ENCODE data around the gene NLRP3.

Gene NLRP3

DNA sequence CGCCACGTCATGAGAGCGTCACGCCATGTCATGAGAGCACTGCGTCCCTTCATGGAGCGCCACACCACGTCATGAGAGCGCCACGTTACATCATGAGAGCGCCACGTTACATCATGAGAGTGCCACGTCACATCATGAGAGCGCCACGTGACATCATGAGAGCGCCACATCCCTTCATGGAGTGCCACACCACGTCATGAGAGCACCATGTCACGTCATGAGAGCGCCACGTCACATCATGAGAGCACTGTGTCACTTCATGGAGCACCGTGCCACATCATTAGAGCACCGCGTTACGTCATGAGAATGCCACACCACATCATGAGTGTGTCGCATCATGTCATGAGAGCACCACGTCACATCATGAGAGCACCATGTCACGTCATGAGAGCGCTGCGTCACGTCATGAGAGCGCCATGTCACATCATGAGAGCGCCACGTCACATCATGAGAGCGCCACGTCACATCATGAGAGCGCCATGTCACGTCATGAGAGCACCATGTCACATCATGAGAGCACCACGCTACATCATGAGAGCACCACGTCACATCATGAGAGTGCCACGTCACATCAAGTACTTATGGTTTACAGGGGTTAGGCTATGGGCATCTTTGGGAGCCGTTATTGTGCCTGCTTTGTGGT, 9.8 kb upstream of the NLRP3 start:
- H3K9me3 Mint-ChIP-seq: no peaks in the 10 kb centered on the region
- H3K27me3 Mint-ChIP-seq: no peaks in the 10 kb centered on the region
- H3K4me3 Mint-ChIP-seq: no peak overlapping the region
- no peak overlapping the region for H3K27ac Mint-ChIP-seq
- H3K4me1 Mint-ChIP-seq: peaks cover 26% of the 10 kb centered on the region
- DNase-seq (ENCODE audit: low spot score in 2 of 2) (no peak), ATAC-seq (ENCODE audit: low read depth) (no peak)
- H3K36me3 Mint-ChIP-seq: no peaks in the 10 kb centered on the region

DNA sequence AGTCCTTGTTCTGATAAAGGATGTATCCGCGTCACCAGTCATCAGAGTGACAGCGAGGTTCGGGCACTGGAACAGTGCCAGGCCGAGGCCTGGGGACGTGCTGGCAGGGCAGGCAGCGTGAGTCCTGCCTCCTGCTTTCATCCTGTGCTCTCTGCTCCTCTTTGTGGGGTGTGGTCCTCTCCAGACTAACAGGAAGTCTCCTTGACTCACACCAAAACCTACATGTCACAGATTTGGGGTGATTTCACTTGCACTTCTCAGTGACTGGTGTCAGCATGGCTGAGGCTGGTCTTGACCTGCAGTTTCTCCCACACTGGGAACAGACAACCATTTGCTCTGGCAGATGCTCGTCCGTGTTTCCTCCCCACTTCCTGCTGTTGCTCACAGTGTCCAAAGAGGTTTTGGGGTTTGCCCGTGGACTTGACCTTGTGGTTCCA, 8.8 kb upstream of the NLRP3 start:
- no peak for DNase-seq (ENCODE audit: low spot score in 2 of 2)
- Mint-ChIP-seq H3K27me3 (no peaks in the 10 kb centered on the region), H3K36me3 (no peaks in the 10 kb centered on the region), H3K9me3 (no peaks in the 10 kb centered on the region), H3K4me1 (peaks cover 24% of the 10 kb centered on the region), H3K4me3 (no peak overlapping the region), H3K27ac (no peak overlapping the region)
- peak; percentile 21 for ATAC-seq (ENCODE audit: low read depth)

DNA sequence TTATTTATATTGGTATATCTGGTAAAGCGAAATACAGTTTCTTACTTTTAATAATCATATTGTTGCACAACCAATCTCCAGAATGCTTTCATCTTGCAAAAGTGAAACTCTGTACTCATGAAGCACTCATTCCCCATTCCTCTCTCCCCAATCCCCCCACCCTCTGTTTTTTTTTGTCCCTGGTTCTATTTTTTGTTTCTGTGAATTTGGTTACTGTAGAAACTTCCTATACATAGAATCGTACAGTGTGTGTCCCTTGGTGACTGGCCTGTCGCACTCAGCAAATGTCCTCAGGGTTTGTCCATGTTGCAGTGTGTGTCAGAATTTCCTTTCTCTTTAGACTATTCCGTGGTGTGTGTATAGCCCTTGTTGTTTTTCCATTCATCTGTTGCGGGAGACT, 7.9 kb upstream of the NLRP3 start:
- Mint-ChIP-seq H3K9me3 (no peaks in the 10 kb centered on the region), H3K36me3 (no peaks in the 10 kb centered on the region), H3K27me3 (no peaks in the 10 kb centered on the region), H3K27ac (peak overlapping the region; percentile 73), H3K4me3 (peak overlapping the region; percentile 64), H3K4me1 (peaks cover 24% of the 10 kb centered on the region)
- no peak for ATAC-seq (ENCODE audit: low read depth)
- no peak for DNase-seq (ENCODE audit: low spot score in 2 of 2)

DNA sequence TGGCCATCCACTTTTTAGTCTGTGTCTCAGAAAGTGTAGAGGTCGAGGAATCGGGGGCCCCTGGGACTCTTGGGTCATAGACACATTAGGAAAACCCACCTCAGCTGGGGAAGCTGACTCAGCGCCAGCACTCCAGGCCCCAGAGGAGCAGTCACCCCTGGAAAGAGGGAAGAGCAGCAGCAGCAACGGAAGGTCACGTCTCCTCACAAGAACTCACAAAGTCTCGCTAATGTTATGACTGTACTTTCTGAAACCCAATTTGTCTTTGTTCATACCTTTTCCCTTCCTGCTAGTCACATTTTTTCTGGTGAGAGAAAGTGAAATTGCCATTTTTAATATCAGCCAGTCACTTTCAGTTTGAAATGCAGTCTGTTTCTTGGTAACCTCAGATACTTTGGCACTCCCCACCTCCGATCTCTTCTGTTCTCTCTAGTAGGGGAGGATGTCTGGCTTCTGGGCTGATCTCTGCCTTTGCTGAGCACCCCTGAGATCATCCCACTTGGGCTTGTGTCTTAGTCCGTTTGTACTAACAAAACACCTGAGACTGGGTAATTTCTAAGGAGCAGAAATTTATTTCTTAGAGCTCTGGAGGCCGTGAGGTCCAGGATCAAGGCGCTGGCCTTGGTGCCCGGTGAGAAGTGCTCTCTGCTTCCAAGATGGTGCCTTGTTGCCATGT, 6.0 kb upstream of the NLRP3 start:
- Mint-ChIP-seq H3K9me3 (no peaks in the 10 kb centered on the region), H3K4me1 (peaks cover 24% of the 10 kb centered on the region), H3K27ac (peak overlapping the region; percentile 26), H3K27me3 (no peaks in the 10 kb centered on the region), H3K4me3 (peak overlapping the region; percentile 75), H3K36me3 (no peaks in the 10 kb centered on the region)
- ATAC-seq (ENCODE audit: low read depth) (peak; percentile 53), DNase-seq (ENCODE audit: low spot score in 2 of 2) (no peak)

DNA sequence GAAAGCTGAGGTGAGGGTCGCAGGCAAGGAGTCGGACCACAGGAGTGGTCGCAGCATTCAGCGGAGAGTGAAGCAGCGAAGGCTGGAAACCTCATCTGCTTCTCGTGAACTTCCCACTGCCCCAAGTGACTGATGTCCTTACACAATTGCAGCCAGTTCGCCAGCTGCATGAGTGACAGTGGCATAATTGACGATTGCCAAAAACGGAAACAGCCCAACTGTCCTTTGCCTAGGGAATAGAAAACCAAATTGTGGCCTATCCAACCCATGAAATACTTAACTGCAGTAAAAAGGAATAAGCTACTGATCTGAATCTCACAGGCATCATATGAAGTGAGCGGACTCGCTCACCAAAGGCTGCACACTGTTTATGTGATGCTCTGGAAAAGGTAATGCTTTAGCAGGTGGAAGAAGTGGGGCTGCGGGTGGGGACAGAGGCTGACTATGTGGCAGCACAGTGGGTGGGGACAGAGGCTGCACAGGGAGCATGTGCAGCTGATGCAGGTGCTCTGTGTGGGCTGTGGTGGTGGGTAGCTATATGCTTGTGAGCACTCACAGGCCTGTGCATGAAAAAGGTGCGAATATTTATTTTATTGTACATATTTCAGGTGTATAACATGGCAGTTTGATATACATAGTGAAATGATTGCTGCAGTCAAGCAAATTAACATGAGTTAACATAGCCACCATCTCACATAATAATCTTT, 4.2 kb upstream of the NLRP3 start:
- H3K4me3 Mint-ChIP-seq: no peak overlapping the region
- no peaks in the 10 kb centered on the region for H3K9me3 Mint-ChIP-seq
- H3K27me3 Mint-ChIP-seq: peaks cover under 1% of the 10 kb centered on the region
- DNase-seq (ENCODE audit: low spot score in 2 of 2): no peak
- no peaks in the 10 kb centered on the region for H3K36me3 Mint-ChIP-seq
- H3K4me1 Mint-ChIP-seq: peaks cover 38% of the 10 kb centered on the region
- no peak overlapping the region for H3K27ac Mint-ChIP-seq
- ATAC-seq (ENCODE audit: low read depth): no peak

DNA sequence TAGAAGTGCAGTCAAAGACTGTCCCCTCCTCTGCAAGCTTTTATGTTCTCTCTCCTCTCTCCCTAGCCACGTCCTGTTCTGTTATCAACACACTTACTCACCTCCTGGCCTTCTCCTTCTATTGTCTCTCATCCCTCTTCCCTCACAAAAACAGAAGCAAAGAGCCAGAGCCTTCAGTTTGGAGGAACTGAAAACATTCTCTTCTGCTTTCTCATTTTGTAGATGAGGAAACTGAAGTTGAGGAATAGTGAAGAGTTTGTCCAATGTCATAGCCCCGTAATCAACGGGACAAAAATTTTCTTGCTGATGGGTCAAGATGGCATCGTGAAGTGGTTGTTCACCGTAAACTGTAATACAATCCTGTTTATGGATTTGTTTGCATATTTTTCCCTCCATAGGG, 1.9 kb downstream of the NLRP3 start:
- no peaks in the 10 kb centered on the region for H3K9me3 Mint-ChIP-seq
- H3K4me3 Mint-ChIP-seq: no peak overlapping the region
- H3K27ac Mint-ChIP-seq: peak overlapping the region; percentile 14
- H3K27me3 Mint-ChIP-seq: peaks cover 2% of the 10 kb centered on the region
- DNase-seq (ENCODE audit: low spot score in 2 of 2) (no peak), ATAC-seq (ENCODE audit: low read depth) (no peak)
- peaks cover 23% of the 10 kb centered on the region for H3K4me1 Mint-ChIP-seq
- no peaks in the 10 kb centered on the region for H3K36me3 Mint-ChIP-seq

DNA sequence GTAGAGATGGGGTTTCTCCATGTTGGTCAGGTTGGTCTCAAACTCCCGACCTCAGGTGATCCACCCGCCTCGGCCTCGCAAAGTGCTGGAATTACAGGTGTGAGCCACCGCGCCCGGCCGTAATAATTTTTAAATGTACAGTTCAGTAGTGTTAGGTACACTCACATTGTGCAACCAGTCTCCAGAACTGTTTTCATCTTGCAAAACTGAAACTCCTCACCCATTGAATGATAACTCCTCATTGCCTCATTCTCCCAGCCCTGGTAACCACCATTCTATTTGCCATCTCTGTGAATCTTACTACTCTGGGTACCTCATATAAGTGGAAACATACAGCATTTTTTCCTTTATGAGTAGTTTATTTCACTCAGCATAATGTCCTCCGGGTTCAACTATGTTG, 3.4 kb downstream of the NLRP3 start:
- no peak for ATAC-seq (ENCODE audit: low read depth)
- DNase-seq (ENCODE audit: low spot score in 2 of 2): no peak
- peaks cover 23% of the 10 kb centered on the region for H3K4me1 Mint-ChIP-seq
- no peak overlapping the region for H3K4me3 Mint-ChIP-seq
- no peak overlapping the region for H3K27ac Mint-ChIP-seq
- H3K27me3 Mint-ChIP-seq: peaks cover 2% of the 10 kb centered on the region
- H3K36me3 Mint-ChIP-seq: peaks cover 7% of the 10 kb centered on the region
- no peaks in the 10 kb centered on the region for H3K9me3 Mint-ChIP-seq

DNA sequence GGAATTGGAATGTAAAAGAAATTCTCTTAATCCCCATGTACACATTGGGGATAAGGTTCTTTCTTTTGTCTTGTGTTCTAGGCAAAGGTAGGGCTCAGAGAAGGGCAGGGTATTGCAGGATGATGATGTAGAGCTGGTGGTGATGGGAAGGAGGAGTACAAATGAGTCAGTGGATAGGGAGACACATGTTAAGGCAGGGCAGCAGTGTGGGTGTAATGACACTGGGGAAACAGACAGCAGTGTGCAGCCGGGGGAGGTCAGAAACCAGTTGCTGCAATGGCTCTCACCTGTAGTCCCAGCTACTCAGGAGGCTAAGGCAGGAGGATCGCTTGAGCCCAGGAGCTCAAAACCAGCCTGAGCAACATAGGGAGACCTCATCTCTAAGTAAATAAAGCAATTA, 5.1 kb downstream of the NLRP3 start:
- H3K36me3 Mint-ChIP-seq: peaks cover 13% of the 10 kb centered on the region
- H3K9me3 Mint-ChIP-seq: no peaks in the 10 kb centered on the region
- DNase-seq (ENCODE audit: low spot score in 2 of 2): no peak
- peaks cover 2% of the 10 kb centered on the region for H3K27me3 Mint-ChIP-seq
- H3K4me1 Mint-ChIP-seq: peaks cover 16% of the 10 kb centered on the region
- no peak for ATAC-seq (ENCODE audit: low read depth)
- no peak overlapping the region for H3K4me3 Mint-ChIP-seq
- H3K27ac Mint-ChIP-seq: no peak overlapping the region

DNA sequence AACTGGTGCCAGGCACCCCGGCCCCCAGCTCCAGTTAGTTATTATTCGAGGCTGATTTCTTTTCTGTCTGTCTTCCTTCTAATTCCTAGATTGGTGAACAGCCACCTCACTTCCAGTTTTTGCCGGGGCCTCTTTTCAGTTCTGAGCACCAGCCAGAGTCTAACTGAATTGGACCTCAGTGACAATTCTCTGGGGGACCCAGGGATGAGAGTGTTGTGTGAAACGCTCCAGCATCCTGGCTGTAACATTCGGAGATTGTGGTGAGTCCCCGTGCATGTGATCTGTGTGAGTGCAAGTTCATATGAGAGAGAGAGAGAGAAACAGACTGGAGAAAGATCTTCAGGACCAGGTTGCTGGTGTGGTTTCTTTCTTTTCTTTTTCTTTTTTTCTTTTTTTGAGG, 13.5 kb downstream of the NLRP3 start:
- no peaks in the 10 kb centered on the region for H3K27me3 Mint-ChIP-seq
- DNase-seq (ENCODE audit: low spot score in 2 of 2) (no peak), ATAC-seq (ENCODE audit: low read depth) (no peak)
- no peaks in the 10 kb centered on the region for H3K9me3 Mint-ChIP-seq
- no peak overlapping the region for H3K27ac Mint-ChIP-seq
- no peak overlapping the region for H3K4me3 Mint-ChIP-seq
- H3K36me3 Mint-ChIP-seq: peaks cover 6% of the 10 kb centered on the region
- peaks cover 3% of the 10 kb centered on the region for H3K4me1 Mint-ChIP-seq

DNA sequence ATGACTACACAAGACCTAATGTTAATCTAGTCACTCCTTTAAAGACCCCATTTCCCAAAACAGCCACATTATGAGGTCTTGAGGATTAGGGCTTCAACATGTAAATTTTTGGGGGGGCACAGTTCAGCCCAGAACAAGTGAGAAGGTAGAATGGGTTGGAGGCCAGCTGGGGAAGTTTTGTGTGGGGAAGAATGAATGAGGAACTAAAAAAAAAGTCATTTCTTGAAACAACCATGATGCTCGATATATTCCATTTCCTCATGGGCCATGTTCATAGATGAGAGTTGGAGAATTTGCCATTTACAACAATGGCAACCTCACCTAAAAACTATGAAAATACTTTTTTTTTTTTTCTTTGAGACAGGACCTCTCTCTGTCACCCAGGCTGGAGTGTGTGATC, 14.5 kb downstream of the NLRP3 start:
- peaks cover 3% of the 10 kb centered on the region for H3K36me3 Mint-ChIP-seq
- no peaks in the 10 kb centered on the region for H3K9me3 Mint-ChIP-seq
- H3K27ac Mint-ChIP-seq: no peak overlapping the region
- ATAC-seq (ENCODE audit: low read depth) (peak; percentile 70), DNase-seq (ENCODE audit: low spot score in 2 of 2) (no peak)
- H3K27me3 Mint-ChIP-seq: no peaks in the 10 kb centered on the region
- no peak overlapping the region for H3K4me3 Mint-ChIP-seq
- peaks cover 6% of the 10 kb centered on the region for H3K4me1 Mint-ChIP-seq

DNA sequence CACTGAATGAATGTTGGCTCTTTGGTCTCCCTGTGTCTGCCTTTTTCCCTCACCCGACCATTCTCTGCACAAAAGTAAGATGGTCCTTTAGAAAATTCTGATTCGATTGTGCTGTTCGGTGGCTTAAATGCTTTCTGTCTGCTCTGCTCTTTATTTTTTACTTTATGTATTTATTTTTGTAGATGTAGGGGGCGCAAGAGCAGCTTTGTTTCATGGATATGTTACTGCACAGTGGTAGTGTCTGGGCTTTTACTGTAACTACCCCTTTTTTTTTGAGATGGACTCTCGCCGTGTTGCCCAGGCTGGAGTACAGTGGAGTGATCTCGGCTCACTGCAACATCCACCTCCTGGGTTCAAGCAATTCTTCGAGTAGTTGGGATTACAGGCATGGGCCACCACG, 15.7 kb downstream of the NLRP3 start:
- Mint-ChIP-seq H3K9me3 (no peaks in the 10 kb centered on the region), H3K27ac (no peak overlapping the region), H3K27me3 (no peaks in the 10 kb centered on the region), H3K36me3 (no peaks in the 10 kb centered on the region), H3K4me1 (peaks cover 11% of the 10 kb centered on the region), H3K4me3 (no peak overlapping the region)
- ATAC-seq (ENCODE audit: low read depth) (no peak), DNase-seq (ENCODE audit: low spot score in 2 of 2) (no peak)

DNA sequence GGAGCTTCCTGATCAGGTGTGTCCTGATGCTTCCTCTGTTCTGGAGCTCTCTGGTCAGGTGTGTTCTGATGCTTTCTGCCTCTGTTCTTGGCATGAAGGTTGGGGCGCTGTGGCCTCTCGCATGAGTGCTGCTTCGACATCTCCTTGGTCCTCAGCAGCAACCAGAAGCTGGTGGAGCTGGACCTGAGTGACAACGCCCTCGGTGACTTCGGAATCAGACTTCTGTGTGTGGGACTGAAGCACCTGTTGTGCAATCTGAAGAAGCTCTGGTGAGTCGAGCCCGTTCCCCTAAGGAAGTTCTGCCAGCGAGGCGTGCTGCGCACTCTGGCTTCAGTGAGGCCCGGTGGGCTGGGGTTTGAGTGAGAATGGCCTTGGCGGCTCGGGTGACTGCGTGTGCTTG, 18.0 kb downstream of the NLRP3 start:
- H3K27me3 Mint-ChIP-seq: no peaks in the 10 kb centered on the region
- DNase-seq (ENCODE audit: low spot score in 2 of 2) (no peak), ATAC-seq (ENCODE audit: low read depth) (no peak)
- H3K36me3 Mint-ChIP-seq: no peaks in the 10 kb centered on the region
- peaks cover 22% of the 10 kb centered on the region for H3K4me1 Mint-ChIP-seq
- H3K4me3 Mint-ChIP-seq: no peak overlapping the region
- no peak overlapping the region for H3K27ac Mint-ChIP-seq
- no peaks in the 10 kb centered on the region for H3K9me3 Mint-ChIP-seq

DNA sequence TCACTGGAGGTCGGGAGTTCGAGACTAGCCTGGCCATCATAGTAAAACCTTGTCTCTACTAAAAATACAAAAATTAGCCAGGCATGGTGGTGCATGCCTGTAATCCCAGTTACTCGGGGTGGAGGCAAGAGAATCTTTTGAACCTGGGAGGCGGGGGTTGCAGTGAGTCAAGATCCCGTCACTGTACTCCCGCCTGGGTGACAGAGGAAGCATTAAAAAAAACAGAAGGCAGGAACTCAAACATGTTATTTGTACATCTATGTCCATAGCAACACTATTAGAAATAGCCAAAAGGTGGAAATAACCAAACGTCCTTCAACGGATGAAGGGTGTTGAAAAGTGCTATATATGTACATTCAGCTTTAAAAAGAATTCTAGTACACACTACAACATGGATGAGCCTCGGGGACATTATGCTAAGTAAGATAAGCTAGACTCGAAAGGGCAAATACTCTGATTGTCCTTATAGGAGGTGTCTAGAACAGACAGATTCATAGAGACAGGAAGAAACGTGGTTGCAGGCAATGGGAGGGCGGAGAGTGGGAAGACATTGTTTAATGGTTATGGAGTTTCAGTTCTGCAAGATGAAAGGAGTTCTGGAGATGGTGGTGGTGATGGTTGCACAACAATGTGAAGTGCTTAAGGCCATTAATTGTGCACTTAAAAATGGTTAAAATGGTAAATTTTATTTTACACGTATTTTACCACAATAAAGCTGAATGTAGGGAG, 19.2 kb downstream of the NLRP3 start:
- Mint-ChIP-seq H3K27me3 (no peaks in the 10 kb centered on the region), H3K27ac (no peak overlapping the region), H3K36me3 (no peaks in the 10 kb centered on the region), H3K4me3 (no peak overlapping the region), H3K9me3 (peaks cover 2% of the 10 kb centered on the region), H3K4me1 (peaks cover 28% of the 10 kb centered on the region)
- ATAC-seq (ENCODE audit: low read depth) (no peak), DNase-seq (ENCODE audit: low spot score in 2 of 2) (no peak)

DNA sequence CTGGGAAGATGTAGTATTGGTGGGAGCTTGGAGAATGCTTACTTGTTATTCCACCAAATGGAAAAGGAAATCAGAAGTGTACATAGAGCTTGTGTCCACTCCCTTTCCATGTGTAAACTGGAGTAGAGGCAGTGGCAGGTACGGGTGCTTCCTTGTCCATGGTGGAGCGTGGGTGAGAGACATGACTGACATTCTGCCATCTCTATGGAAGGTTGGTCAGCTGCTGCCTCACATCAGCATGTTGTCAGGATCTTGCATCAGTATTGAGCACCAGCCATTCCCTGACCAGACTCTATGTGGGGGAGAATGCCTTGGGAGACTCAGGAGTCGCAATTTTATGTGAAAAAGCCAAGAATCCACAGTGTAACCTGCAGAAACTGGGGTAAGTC, 19.8 kb downstream of the NLRP3 start:
- H3K36me3 Mint-ChIP-seq: no peaks in the 10 kb centered on the region
- peaks cover 31% of the 10 kb centered on the region for H3K4me1 Mint-ChIP-seq
- H3K27ac Mint-ChIP-seq: no peak overlapping the region
- DNase-seq (ENCODE audit: low spot score in 2 of 2) (no peak), ATAC-seq (ENCODE audit: low read depth) (no peak)
- H3K4me3 Mint-ChIP-seq: no peak overlapping the region
- H3K27me3 Mint-ChIP-seq: no peaks in the 10 kb centered on the region
- peaks cover 2% of the 10 kb centered on the region for H3K9me3 Mint-ChIP-seq
